AG04449 (cell line): ENCODE data around the gene UBAC1.

Experiments used
- CTCF ChIA-PET: fragments of 350-600 bp; formaldehyde crosslinking; extraction: SDS; loops from one replicate; lab custom pipeline; 2021; ENCODE audit warnings: antibody characterized with exemption; lab: Yijun Ruan, JAX
- POLR2A ChIA-PET: fragments of 400-600, 350-600 bp; formaldehyde crosslinking; extraction: SDS; loops from one replicate; lab custom pipeline; 2020; ENCODE audit warnings: antibody characterized with exemption, inconsistent platforms; lab: Yijun Ruan, JAX
- DNase-seq: peaks from one replicate; pipeline ENCODE4 v3.0.0-alpha.2; 2010; ENCODE audit warnings: low read depth, low spot score
- H3K4me3 ChIP-seq: 2 replicates; pipeline ENCODE4 v1.5.1; 2011; ENCODE audit warnings: low read depth, mild to moderate bottlenecking, control low read depth, low read length
- TF ChIP-seq, protein P1 (sequence below): IDR thresholded peaks from one replicate; pipeline ENCODE4 v1.5.1; 2011; ENCODE audit warnings: mild to moderate bottlenecking, moderate library complexity, low read length, control low read depth, inconsistent platforms; ENCODE audit not compliant: insufficient read depth; ENCODE audit errors: missing control alignments

Gene UBAC1

DNA sequence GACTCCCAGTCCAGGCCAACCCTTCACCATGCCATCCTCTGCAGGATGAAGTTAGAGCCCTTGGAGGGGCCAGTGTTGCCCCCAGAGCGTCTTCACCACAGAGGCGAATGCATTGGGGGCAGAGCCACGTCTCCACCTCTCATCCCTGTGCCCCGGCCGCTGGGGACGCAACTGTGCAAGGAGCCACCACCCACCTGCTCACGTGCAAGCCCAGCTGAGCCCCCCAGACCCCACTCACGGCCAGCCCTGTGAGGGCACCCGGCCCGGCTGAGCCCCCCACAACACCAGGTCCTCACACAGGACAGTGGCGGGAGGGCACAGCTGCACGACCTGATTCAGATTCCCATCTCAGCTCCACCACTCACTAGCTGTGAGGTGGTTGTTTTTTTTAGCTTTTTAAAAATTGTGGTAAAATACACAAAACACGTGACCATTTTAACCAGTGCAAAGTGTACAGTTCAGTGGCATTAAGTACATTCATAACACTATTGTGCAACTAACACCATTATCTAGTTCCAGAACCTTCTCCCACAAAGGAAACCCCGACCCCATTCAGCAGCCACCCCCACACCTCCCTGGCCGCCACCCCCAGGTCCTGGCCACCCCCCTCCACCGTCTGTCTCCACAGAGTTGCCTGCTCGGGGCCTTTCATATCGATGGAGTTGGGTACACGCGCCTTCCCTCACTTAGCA lies 33.5 kb upstream of the UBAC1 start:
- ChIA-PET POLR2A (no interaction called here), CTCF (interaction anchor here (1.0 to 5.1 kb wide), 3 partner anchors 14 to 128 kb away, joined by 3 to 25 read pairs (median 6); no protein-coding TSS in a partner anchor)
- H3K4me3 ChIP-seq: no peak overlapping the region
- no peak for DNase-seq
- TF ChIP-seq, protein P1, sequence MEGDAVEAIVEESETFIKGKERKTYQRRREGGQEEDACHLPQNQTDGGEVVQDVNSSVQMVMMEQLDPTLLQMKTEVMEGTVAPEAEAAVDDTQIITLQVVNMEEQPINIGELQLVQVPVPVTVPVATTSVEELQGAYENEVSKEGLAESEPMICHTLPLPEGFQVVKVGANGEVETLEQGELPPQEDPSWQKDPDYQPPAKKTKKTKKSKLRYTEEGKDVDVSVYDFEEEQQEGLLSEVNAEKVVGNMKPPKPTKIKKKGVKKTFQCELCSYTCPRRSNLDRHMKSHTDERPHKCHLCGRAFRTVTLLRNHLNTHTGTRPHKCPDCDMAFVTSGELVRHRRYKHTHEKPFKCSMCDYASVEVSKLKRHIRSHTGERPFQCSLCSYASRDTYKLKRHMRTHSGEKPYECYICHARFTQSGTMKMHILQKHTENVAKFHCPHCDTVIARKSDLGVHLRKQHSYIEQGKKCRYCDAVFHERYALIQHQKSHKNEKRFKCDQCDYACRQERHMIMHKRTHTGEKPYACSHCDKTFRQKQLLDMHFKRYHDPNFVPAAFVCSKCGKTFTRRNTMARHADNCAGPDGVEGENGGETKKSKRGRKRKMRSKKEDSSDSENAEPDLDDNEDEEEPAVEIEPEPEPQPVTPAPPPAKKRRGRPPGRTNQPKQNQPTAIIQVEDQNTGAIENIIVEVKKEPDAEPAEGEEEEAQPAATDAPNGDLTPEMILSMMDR: no peak

DNA sequence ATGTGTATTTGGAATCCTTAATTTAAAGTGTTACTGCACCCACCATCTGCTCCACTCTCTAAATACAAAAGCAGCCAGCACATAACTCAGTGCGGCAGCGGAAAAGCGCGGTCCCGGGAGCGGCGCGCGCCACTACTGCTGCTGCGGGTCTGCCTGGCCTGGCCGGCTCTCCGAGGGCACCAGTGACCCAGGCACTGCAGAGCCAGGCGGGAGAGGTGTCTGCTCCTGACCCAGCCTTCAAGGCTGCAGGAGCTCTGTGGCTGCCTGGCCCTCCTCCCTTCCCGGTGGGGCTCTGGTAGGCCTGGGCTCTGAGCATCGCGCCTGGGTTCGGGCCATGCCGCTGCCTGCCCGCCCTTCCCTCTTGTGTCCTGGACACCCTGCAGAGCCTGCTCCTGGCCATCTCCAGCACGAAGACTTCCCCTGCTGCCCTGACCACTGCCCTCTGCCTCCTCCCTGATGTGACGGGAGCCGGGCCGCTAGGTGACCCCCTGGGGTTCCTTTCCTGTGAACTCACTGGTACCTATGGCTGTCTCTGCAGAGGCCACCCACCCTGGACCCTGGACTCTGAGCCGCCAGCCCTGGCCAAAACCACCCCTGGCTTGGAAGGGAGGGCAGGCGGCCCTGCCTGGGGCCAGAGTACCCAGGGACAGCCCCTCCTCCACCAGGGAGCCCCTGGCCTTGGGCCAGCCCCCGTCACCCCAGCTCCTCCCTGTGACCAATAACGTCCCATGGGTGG lies 32.8 kb upstream of the UBAC1 start:
- POLR2A ChIA-PET: interaction anchor here (0.9 kb wide), 1 partner anchor 9 kb away, joined by 3 read pairs; no protein-coding TSS in a partner anchor
- no peak for DNase-seq
- TF ChIP-seq, protein P1: no peak
- H3K4me3 ChIP-seq: no peak overlapping the region
- CTCF ChIA-PET: interaction anchor here (0.9 to 5.1 kb wide), 4 partner anchors 15 to 128 kb away, joined by 3 to 25 read pairs (median 4); no protein-coding TSS in a partner anchor

DNA sequence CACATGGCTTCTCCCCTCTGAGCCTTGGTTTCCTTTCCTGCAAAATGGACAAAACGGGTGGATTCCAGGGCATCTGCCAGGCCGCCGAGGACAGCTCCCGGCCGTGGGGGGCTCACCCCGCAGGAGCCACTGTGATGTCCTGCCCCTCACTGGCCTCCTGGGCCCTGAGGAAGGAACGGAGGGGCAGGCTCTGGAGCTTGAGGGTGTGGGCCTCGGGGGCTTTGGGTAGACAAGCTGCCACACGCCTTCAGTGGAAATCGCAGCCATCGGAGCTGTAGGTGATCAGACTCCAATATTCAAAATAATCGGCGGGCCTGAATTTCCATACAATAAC lies 32.2 kb upstream of the UBAC1 start:
- no peak for DNase-seq
- CTCF ChIA-PET: interaction anchor here (0.9 to 5.1 kb wide), 4 partner anchors 15 to 129 kb away, joined by 3 to 25 read pairs (median 4); no protein-coding TSS in a partner anchor
- TF ChIP-seq, protein P1: no peak
- POLR2A ChIA-PET: interaction anchor here (0.9 kb wide), 1 partner anchor 10 kb away, joined by 3 read pairs; no protein-coding TSS in a partner anchor
- no peak overlapping the region for H3K4me3 ChIP-seq

DNA sequence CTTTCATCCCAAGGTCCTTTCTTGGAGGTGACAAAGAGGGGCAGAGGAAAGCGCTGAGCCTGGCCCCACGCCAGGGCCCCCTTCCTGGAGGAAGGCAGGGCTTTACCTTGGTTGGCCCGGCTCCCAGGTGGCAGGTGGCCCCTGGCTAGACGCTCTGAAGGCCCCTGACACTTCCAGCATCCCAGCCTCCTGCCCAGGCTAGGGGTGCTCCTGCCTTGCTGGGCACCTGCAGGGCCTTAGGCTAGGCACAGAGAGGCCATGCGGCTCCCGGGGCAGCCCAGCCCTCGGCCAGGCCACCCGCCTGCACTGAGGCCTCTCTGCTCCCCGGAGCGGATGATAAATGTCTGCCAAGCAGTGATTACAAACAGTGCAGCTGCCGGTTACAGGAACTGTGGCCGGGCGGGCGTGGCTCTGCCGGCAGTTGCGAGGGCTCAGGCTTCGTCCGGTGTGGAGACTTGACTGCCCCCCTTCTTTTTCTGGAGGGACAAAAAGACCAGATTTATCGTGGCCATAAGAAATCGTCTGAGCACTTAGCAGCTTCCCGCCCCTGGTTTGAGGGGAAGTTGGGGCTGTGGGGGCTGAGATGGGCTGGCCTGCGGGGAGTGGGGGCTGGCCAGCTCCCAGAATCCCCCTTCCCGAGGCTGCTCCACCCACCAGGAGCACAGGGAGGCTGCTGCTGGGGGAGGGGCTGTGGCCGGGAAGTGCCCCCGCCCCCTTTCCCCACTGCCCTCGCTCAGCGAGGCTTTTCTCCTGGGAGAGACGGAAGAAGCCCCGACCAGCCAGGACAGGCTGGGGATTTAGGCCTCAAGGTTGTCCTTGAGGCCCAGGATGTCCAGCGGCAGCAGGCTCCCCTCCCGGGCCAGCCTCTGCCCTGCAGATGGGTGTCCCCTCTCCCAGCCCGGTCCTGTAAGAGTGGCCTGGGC lies 31.6 kb upstream of the UBAC1 start:
- CTCF ChIA-PET: interaction anchor here (0.8 to 5.1 kb wide), 6 partner anchors 8 to 130 kb away, joined by 3 to 25 read pairs (median 4); no protein-coding TSS in a partner anchor
- TF ChIP-seq, protein P1: no peak
- no peak overlapping the region; the same call in none of the 2 replicates for H3K4me3 ChIP-seq
- no peak for DNase-seq
- POLR2A ChIA-PET: no interaction called here

DNA sequence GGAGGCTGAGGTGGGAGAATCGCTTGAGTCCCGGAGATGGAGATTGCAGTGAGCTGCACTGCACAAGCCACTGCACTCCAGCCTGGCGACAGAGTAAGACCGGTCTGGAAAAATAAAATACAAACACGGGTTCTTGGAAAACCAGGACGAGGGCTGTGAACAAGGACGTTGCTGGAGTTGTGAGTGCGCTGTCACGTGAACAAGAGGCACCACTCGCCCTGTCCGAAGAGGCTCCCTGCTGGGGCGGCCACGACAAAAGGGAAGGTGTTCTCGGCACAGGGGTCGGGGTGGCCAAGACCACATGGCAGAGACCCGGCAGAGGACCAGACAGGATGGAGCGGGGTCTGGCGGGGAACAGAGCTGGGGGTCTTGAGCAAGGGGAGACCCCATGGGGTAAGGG lies 30.6 kb upstream of the UBAC1 start:
- ChIA-PET CTCF (interaction anchor here (0.8 to 5.1 kb wide), 4 partner anchors 8 to 60 kb away, joined by 3 to 25 read pairs (median 4); no protein-coding TSS in a partner anchor), POLR2A (no interaction called here)
- TF ChIP-seq, protein P1: no peak
- no peak for DNase-seq
- H3K4me3 ChIP-seq: no peak overlapping the region
